ENCODE measurements around the gene SPAG16. TPM values are rescaled to one million over a fixed set of nuclear protein-coding genes. Genes with fewer than 3 reads are reported as not detected.

SPAG16 gene
- total RNA-seq, 3 donors from 2014 or later, result 5.4 to 5.7 (median 5.5) TPM

DNA sequence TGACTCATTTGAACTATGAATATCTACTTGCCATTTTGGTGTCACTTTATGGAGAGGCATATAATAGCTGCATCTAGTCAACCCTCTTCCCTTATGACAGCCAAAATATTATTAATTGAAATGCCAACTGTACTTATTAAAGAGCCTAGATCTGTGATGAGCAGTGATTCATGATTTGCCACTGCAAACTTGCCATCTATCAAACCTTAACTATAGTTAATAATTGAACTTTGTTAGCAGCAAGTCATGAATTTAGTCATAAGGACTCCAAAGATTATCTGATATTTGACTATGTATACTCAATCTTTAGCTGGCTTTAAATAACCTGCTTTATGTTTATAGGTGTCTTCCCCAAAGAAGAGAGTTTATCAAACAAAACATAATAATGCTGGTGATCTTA lies 1010.2 kb downstream of the SPAG16 start:
- no peaks in the 10 kb centered on the region for H3K27me3 Mint-ChIP-seq (ENCODE audit: low read depth)
- DNase-seq (no peak), ATAC-seq (no peak)
- H3K36me3 Mint-ChIP-seq (ENCODE audit: insufficient read depth), result no peaks in the 10 kb centered on the region
- no peaks in the 10 kb centered on the region for H3K4me1 Mint-ChIP-seq (ENCODE audit: low read depth)
- peaks cover 20% of the 10 kb centered on the region for H3K9me3 Mint-ChIP-seq
- no peak overlapping the region for H3K4me3 Mint-ChIP-seq

DNA sequence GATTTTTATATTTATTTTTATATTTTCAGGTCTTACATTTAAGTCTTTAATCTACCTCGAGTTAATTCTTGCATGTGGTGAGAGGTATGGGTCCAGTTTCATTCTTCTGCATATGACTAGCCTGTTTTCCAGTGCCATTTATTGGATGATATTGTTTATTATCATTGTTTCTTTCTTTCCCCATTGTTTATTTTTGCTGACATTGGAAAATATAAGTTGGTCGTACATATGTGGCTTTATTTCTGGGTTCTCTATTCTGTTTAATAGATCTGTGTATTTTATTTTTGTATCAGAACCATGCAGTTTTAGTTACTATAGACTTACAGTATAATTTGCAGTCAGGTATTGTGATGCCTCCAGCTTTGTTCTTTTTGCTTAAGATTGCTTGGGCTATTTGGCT lies 1013.2 kb downstream of the SPAG16 start:
- no peaks in the 10 kb centered on the region for H3K4me1 Mint-ChIP-seq (ENCODE audit: low read depth)
- ATAC-seq (no peak), DNase-seq (no peak)
- peaks cover 14% of the 10 kb centered on the region for H3K9me3 Mint-ChIP-seq
- H3K36me3 Mint-ChIP-seq (ENCODE audit: insufficient read depth), result no peaks in the 10 kb centered on the region
- no peaks in the 10 kb centered on the region for H3K27me3 Mint-ChIP-seq (ENCODE audit: low read depth)
- H3K4me3 Mint-ChIP-seq, result no peak overlapping the region

DNA sequence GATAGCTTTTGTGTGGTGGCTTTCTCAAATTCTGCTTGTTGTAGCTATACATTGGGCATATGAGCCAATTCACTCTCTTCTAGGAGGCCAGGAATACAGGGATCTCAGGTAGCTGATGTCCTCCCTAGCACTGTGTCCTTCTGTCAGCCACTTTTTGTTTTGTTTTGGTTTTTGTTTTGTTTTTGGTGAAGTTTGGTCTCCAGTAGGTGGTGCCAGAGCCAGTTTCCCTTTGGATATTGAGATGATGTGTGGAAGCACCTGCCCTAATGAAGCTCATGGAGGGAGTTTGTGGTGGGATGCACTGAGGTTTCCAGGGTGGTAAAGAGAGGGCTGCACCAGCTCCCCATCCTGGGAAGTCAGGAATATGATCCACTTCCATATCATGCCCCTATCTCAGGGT lies 1026.1 kb downstream of the SPAG16 start:
- ATAC-seq (no peak), DNase-seq (no peak)
- Mint-ChIP-seq H3K9me3 (peaks cover 11% of the 10 kb centered on the region), H3K36me3 (ENCODE audit: insufficient read depth) (no peaks in the 10 kb centered on the region), H3K4me1 (ENCODE audit: low read depth) (no peaks in the 10 kb centered on the region), H3K27me3 (ENCODE audit: low read depth) (no peaks in the 10 kb centered on the region), H3K4me3 (no peak overlapping the region)

DNA sequence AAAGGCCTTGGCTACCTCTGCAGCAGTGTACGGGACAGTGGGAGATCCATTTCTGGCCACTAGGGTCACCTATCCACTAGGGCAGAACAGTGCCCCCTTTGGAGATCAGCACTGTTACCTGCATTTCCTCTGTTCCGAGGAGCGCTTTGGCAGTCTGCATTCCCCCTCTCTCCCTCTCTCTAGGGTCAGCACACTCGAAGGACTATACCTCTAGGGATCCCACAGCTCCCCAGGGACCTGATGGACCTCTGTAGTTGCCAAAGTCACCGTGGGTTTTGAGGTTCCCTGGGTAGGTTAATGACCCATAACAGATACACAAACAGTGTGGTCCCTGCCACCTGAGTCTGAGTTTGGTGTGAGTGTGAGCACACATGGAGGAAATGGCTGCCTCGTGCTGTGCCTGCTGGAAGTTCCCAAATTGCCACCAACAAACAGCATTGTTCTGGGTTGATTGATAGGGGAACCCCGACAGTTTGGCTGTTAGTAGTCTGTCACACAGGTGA lies 1026.8 kb downstream of the SPAG16 start:
- DNase-seq (no peak), ATAC-seq (no peak)
- Mint-ChIP-seq H3K4me3 (no peak overlapping the region), H3K9me3 (peaks cover 9% of the 10 kb centered on the region), H3K36me3 (ENCODE audit: insufficient read depth) (no peaks in the 10 kb centered on the region), H3K27me3 (ENCODE audit: low read depth) (no peaks in the 10 kb centered on the region), H3K4me1 (ENCODE audit: low read depth) (no peaks in the 10 kb centered on the region)

DNA sequence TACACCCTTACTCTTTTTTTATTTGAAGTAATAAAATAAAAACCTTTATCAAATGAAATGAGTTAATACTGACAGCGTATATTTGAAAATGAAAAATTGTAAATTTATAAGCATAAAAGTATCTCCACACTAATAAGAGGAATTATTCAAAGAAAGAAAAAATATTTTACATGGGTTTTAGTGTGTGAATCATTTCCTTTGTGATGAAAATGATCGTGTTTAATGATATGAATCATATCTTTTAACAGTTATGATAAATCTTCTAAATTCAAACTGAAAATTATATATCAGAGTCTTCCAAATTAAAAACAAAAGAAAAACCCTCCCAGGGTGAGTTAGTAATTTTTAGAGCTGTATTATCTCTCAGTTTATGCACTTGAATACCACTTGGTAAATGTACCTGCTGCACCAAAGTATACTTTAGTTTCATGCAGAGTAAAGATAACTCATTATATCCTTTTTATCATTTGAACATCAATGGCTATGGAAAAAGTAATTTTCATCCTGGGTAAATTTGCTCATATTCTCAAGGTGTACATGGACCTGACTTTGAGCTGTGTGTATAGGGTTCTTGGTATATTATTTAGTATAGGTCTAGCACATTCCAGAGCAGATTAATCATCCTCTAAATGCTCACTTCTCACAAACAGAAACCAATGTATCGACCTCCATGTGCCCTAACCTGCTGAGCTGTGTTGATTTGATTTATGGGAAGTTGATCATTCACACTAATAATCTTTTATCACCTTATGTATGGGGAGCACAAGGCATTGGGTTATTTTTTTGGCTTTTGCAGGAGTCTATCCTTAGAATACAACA lies 1027.9 kb downstream of the SPAG16 start:
- H3K9me3 Mint-ChIP-seq, result peaks cover 6% of the 10 kb centered on the region
- no peak for ATAC-seq
- no peaks in the 10 kb centered on the region for H3K4me1 Mint-ChIP-seq (ENCODE audit: low read depth)
- H3K4me3 Mint-ChIP-seq, result no peak overlapping the region
- DNase-seq, result no peak
- no peaks in the 10 kb centered on the region for H3K27me3 Mint-ChIP-seq (ENCODE audit: low read depth)
- no peaks in the 10 kb centered on the region for H3K36me3 Mint-ChIP-seq (ENCODE audit: insufficient read depth)

DNA sequence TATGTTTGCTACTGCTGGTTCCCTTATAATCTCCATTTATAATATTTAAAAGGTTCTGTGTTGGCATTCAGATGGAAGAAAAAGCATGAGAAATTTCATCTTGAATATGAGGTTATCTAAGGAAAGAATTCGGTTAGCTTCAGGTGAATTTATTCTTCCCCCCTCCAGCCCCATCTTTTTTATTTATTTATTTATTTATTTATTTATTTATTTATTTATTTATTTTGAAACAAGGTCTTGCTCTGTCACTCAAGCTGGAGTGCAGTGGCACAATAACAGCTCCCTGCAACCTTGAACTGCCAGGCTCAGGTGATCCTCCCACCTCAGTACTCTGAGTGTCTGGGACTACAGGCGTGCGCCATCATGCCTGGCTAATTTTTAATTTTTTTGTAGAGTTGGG lies 1031.1 kb downstream of the SPAG16 start:
- H3K27me3 Mint-ChIP-seq (ENCODE audit: low read depth), result no peaks in the 10 kb centered on the region
- H3K9me3 Mint-ChIP-seq, result peaks cover 4% of the 10 kb centered on the region
- no peak overlapping the region for H3K4me3 Mint-ChIP-seq
- no peaks in the 10 kb centered on the region for H3K4me1 Mint-ChIP-seq (ENCODE audit: low read depth)
- no peaks in the 10 kb centered on the region for H3K36me3 Mint-ChIP-seq (ENCODE audit: insufficient read depth)
- ATAC-seq (no peak), DNase-seq (no peak)

DNA sequence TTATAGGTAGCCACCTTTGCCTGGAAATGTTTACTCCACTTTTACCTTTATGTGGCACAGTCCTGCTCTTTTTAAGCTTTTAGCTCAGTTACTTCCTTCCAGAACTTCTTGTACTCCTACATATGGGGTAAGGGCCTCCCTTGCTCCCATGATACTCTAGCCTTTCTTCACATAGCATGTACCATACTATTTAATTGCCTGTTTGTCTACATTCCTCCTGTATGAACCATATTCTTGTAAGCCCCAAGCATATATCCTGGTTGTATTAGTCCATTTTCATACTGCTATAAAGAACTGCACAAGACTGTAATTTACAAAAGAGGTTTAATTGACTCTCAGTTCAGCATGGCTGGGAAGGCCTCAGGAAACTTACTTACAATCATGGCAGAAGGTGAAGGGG lies 1035.9 kb downstream of the SPAG16 start:
- H3K4me1 Mint-ChIP-seq (ENCODE audit: low read depth), result no peaks in the 10 kb centered on the region
- H3K27me3 Mint-ChIP-seq (ENCODE audit: low read depth), result no peaks in the 10 kb centered on the region
- ATAC-seq (no peak), DNase-seq (no peak)
- peaks cover 4% of the 10 kb centered on the region for H3K9me3 Mint-ChIP-seq
- H3K36me3 Mint-ChIP-seq (ENCODE audit: insufficient read depth), result no peaks in the 10 kb centered on the region
- H3K4me3 Mint-ChIP-seq, result no peak overlapping the region

DNA sequence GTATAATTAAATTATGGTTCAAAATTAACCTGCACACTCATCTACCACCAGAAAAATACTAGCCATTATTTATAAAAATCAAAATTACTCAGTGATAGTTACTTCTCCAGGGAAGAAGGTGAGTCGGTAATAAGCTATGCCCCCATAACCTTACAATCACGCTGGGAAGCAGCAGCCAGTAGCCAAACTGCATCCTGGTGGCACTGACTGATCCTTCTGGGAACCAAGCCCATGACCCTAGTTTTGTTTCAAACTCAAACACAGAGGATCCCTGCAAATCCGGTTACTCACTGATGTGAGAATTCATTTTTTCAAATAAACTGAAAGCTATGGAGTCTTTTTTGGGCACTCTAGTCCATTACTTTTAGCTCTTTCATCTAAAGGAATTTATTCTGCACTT lies 1038.4 kb downstream of the SPAG16 start:
- no peak for DNase-seq
- Mint-ChIP-seq H3K4me1 (ENCODE audit: low read depth) (no peaks in the 10 kb centered on the region), H3K36me3 (ENCODE audit: insufficient read depth) (no peaks in the 10 kb centered on the region), H3K9me3 (peaks cover 4% of the 10 kb centered on the region), H3K4me3 (no peak overlapping the region), H3K27me3 (ENCODE audit: low read depth) (no peaks in the 10 kb centered on the region)
- ATAC-seq, result no peak

DNA sequence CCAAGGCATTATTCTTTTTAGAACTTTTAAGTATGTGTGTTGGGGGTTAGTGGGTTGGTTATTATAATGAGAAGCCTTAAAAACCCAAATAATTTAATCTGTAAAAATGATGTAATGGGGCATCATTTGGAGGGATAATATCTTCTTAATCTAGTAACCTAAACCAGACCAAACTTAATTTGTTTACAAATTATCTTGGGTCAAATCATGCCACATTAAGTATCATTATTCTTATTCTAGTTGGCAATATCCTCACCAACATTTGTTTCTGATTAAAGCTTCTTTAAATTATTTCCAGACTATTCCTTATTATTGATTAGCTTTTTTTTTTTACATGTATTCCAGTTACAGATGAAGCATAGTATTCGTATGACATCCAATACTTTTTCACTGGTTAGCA lies 1041.1 kb downstream of the SPAG16 start:
- Mint-ChIP-seq H3K9me3 (peaks cover 4% of the 10 kb centered on the region), H3K4me1 (ENCODE audit: low read depth) (no peaks in the 10 kb centered on the region), H3K36me3 (ENCODE audit: insufficient read depth) (no peaks in the 10 kb centered on the region), H3K4me3 (no peak overlapping the region), H3K27me3 (ENCODE audit: low read depth) (no peaks in the 10 kb centered on the region)
- DNase-seq, result no peak
- ATAC-seq, result no peak

DNA sequence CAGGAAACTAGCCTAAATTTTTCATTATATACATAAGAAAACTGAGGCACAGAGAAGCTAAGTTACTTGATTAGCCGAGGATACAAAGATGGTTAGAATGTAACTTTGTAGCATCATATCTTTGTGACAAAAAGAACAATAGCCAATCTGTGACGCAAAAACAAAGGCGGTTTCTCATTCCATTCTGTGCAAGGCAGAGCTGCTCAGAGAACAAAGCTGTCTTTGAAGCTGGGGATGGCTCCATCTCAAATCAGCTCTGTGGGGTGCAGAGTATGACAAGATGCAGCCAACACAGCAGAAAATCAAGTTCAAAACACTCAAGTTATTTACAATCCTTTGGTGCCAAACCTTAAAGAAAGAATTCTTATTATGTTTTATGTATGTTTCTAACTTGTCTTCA lies 1044.7 kb downstream of the SPAG16 start:
- no peaks in the 10 kb centered on the region for H3K4me1 Mint-ChIP-seq (ENCODE audit: low read depth)
- peaks cover 4% of the 10 kb centered on the region for H3K9me3 Mint-ChIP-seq
- no peaks in the 10 kb centered on the region for H3K27me3 Mint-ChIP-seq (ENCODE audit: low read depth)
- ATAC-seq (no peak), DNase-seq (no peak)
- no peak overlapping the region for H3K4me3 Mint-ChIP-seq
- H3K36me3 Mint-ChIP-seq (ENCODE audit: insufficient read depth), result no peaks in the 10 kb centered on the region

DNA sequence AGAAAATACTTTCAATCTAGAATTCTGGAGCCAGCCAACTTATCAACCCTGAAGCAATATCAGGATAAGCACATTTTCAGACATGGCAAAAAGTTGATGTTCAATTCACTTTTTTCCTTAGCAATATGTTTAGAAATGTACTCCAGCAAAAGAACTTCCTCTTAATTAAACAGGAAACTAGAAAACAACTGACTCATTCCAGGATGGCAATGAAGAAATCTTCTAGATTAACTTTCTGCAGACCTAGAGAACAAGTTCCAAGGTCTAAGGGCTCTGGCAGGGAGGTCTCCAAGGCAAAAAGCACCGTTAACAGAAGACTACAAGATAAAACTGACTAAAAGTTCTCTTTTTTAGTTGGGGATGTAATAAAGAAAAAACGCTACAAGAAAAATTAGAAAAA lies 1057.4 kb downstream of the SPAG16 start:
- Mint-ChIP-seq H3K4me1 (ENCODE audit: low read depth) (no peaks in the 10 kb centered on the region), H3K36me3 (ENCODE audit: insufficient read depth) (no peaks in the 10 kb centered on the region), H3K27me3 (ENCODE audit: low read depth) (no peaks in the 10 kb centered on the region), H3K9me3 (no peaks in the 10 kb centered on the region), H3K4me3 (no peak overlapping the region)
- ATAC-seq (no peak), DNase-seq (no peak)

DNA sequence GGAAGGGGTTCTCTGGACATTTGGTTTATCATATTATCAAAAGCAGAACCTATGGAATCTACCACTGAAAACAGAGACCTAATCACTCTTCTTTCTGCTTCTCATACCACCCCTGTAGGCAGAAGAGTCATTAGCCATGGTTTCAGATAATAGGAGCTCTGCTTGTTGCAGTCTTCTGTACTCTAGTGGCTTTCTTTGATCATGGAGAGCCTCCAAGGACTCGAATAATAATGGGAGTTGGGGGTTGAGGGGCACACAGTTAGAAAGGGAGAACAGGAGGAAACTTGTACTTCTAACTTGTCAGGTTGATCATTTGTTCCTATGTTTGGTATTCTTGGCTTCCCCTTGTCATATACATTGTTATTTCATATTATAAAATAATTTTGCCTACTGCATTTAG lies 1074.2 kb downstream of the SPAG16 start:
- DNase-seq (no peak), ATAC-seq (no peak)
- Mint-ChIP-seq H3K27me3 (ENCODE audit: low read depth) (no peaks in the 10 kb centered on the region), H3K4me1 (ENCODE audit: low read depth) (no peaks in the 10 kb centered on the region), H3K9me3 (peaks cover 12% of the 10 kb centered on the region), H3K36me3 (ENCODE audit: insufficient read depth) (no peaks in the 10 kb centered on the region), H3K4me3 (no peak overlapping the region)

DNA sequence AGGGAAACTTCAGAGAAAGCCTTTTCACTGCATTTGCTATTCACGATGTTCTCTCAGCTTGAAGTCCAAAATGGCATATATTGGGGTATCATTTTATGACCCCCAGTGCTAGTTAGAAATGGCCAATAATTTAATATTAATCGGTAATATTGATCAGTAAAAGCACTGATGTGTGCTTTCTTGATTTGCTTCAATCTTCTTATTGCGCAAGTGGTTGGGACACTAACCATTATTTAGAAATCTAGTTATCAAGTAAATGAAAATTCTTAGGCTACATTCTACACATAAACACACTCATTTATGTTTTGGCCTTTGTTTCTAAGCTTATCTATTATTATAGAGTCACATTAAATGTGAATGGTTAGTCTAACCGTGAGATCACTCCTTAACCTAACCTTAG lies 1076.9 kb downstream of the SPAG16 start:
- Mint-ChIP-seq H3K27me3 (ENCODE audit: low read depth) (peaks cover 2% of the 10 kb centered on the region), H3K4me1 (ENCODE audit: low read depth) (no peaks in the 10 kb centered on the region), H3K9me3 (peaks cover 15% of the 10 kb centered on the region)

DNA sequence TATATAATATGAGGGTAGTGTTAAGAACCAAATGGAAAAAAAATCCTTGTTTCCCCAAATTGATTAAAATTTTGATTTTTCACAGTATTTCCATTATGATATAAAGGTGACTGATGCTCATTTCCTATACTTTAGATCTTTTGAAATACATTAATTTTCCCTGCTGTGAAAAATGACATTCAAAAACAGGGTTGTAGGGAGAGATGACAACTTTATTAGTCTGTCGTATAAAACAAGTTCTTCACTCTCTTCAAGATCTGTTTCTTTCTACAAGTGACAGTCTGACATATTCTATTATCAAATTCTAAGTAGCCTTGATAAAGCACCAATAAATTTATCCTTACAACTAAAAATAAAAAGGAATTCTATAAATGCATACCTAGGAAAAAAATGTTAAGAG lies 1081.3 kb downstream of the SPAG16 start:
- ATAC-seq (no peak), DNase-seq (no peak)
- Mint-ChIP-seq H3K4me1 (ENCODE audit: low read depth) (no peaks in the 10 kb centered on the region), H3K9me3 (peaks cover 3% of the 10 kb centered on the region), H3K36me3 (ENCODE audit: insufficient read depth) (no peaks in the 10 kb centered on the region), H3K4me3 (no peak overlapping the region), H3K27me3 (ENCODE audit: low read depth) (peaks cover 2% of the 10 kb centered on the region)

More for the DNA sequence above, 1076.9 kb downstream of the SPAG16 start:
- ATAC-seq, result no peak
- DNase-seq, result no peak
- Mint-ChIP-seq H3K36me3 (ENCODE audit: insufficient read depth) (no peaks in the 10 kb centered on the region), H3K4me3 (no peak overlapping the region)

DNA sequence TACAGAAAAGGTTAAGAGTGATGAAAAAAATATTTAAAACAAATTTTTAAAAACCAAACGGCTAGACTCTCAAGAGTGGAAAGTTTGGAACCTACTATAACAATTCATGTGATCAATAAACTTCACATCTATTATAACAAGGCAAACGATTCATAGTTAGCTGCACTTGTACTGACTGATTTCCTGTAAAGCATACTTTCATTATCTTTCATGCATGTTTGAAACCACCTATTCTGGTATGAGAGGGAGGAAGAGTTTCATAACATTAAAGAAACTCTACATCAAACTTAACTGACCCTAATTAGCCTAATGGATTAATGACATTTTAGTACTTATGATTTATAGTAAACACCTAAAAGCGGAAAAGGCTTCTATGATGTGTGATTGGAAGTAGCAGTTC lies 1082.9 kb downstream of the SPAG16 start:
- no peak for DNase-seq

More for the DNA sequence above, 1082.9 kb downstream of the SPAG16 start:
- H3K4me1 Mint-ChIP-seq (ENCODE audit: low read depth), result no peaks in the 10 kb centered on the region
- H3K9me3 Mint-ChIP-seq, result peaks cover 3% of the 10 kb centered on the region
- no peaks in the 10 kb centered on the region for H3K36me3 Mint-ChIP-seq (ENCODE audit: insufficient read depth)
- H3K27me3 Mint-ChIP-seq (ENCODE audit: low read depth), result peaks cover 2% of the 10 kb centered on the region
- H3K4me3 Mint-ChIP-seq, result no peak overlapping the region
- ATAC-seq, result no peak

Data from activated T-cell treated with anti-CD3 and anti-CD28 coated beads, Interleukin-2, amount 50 U/mL, for 4 hours (primary cell).